ENCODE results near the gene THRAP3. TPM values are rescaled to one million over a fixed set of nuclear protein-coding genes. Genes with fewer than 3 reads are reported as not detected.

The THRAP3 gene
- total and polyA plus RNA-seq, 12 donors, result 22.8 to 109 (median 98.9) TPM

DNA sequence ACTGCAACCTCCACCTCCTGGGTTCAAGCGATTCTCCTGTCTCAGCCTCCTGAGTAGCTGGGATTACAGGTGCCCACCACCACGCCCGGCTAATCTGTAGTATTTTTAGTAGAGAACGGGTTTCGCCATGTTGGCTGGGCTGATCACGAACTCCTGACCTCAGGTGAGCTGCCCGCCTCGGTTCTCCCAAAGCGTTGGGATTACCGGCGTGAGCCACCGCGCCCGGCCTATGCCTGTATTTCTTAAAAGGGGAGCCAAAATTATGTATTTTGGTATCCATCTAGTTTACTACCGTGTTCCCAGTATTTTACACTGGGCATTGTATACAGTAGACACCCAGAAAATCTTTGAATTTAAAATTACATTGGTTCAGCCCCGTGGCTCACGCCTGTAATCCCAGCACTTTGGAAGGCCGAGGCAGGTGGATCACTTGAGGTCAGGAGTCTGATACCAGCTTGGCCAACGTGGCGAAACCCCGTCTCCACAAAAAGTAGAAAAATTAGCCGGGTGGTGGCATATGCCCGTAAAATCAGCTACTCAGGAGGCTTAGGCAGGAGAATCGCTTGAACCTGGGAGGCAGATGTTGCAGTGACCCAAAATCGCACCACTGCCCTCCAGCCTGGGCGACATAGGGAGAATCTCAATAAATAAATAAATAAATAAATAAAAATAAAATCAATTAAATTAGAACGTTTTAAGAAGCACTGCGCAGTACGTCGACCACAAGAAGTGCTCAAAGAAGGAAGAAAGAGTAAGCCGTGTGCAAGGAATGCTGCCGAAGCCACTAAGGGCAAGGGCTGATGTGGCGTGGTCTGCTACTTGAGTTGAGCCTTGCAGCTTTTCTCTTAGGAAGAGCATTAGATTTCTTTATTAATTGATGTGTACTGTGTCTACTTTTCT, 1.5 kb upstream of the THRAP3 start:
- DNase-seq, result no peak
- no peak for ATAC-seq
- WGBS, 2 donors, result 87 to 88% methylated on average over 33 of the region's 33 CpGs
- no peaks in the 10 kb centered on the region for H3K27me3 ChIP-seq
- H3K4me1 ChIP-seq, result peaks cover 3 to 40% (median 36%) of the 10 kb centered on the region in 9 donors
- H3K9me3 ChIP-seq, result no peaks in the 10 kb centered on the region
- H3K36me3 ChIP-seq, result peaks cover 0 to 18% (median 0%) of the 10 kb centered on the region in 9 donors
- H3K4me3 ChIP-seq, result peak overlapping the region in 9 of 10 donors; percentile 36 to 87 (median 70)
- TF ChIP-seq CTCF (IDR thresholded peaks at IDR 0.05), result no peak
- intact Hi-C loops (cut with DNase I), result loop anchor here (2.0 to 10.0 kb wide), 6 partner anchors 60 to 162 kb away; partner anchors contain the start of gene STK40 (in 1 of the 10)
- peak overlapping the region; percentile 85 to 99 (median 95) for H3K27ac ChIP-seq

- DNase-seq (no peak), ATAC-seq (peak in 3 of 8 donors; percentile 18 to 45 (median 22))
- Histone ChIP-seq H3K27me3 (no peaks in the 10 kb centered on the region), H3K4me1 (peaks cover 3 to 47% (median 41%) of the 10 kb centered on the region in 9 donors), H3K4me3 (peak overlapping the region; percentile 34 to 87 (median 66)), H3K36me3 (peaks cover 0 to 26% (median 0%) of the 10 kb centered on the region in 9 donors), H3K27ac (peak overlapping the region; percentile 85 to 99 (median 95)), H3K9me3 (no peaks in the 10 kb centered on the region)
- no peak for TF ChIP-seq CTCF (IDR thresholded peaks at IDR 0.05)
- WGBS, 2 donors, result 1 to 3% methylated on average over 16 of the region's 16 CpGs
- intact Hi-C loops (cut with DNase I), result loop anchor here (2.0 to 10.0 kb wide), 6 partner anchors 61 to 161 kb away; partner anchors contain the start of gene STK40 (in 1 of the 10)
Observed at GRCh38 chr1:36223381-36223995, 755 bp upstream of the THRAP3 start.

DNA sequence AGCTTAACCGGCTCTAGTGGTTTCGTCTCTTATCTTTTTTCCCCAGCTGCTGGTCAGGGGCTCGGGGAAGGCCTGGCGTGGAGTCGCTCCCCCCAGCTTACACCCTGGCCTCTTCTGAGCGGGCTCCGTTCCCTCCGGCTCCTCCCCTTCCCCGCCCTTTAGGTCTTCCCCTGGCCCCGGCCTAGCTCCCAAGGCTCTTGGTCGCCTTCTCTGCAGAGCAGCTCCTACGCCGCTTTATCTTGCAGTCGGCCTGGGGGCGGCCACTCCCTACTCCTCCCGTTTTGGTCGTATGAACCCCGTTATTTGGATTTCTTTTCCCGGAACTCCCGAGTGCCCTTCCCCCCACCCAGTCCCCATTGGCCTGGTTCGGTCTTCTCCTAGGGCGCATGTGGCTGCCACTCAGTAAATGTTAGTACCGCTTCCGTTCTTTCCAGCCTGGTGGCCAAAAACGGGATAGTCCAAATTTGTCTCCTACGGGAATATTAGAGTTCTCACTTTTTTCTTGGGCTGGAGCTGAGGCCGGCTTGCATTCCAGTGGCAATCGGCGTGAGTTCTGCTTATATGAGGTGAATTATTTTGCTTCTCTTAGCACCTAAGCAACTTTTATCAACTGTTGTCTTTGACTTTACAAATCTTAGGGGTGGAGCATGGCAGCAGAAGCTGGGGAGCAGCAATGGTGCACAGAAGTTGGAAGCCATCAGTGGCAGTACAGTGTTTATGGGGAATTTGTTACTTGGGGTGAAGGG, 467 bp downstream of the THRAP3 start:
- Histone ChIP-seq H3K4me1 (peaks cover 3 to 54% (median 45%) of the 10 kb centered on the region in 9 donors), H3K36me3 (peaks cover 0 to 38% (median 0%) of the 10 kb centered on the region in 9 donors), H3K4me3 (peak overlapping the region; percentile 63 to 88 (median 79)), H3K27ac (peak overlapping the region; percentile 82 to 99 (median 96)), H3K9me3 (no peaks in the 10 kb centered on the region), H3K27me3 (no peaks in the 10 kb centered on the region)
- peak; percentile 13 to 58 (median 48) for TF ChIP-seq CTCF (IDR thresholded peaks at IDR 0.05)
- ATAC-seq (peak; percentile 73 to 85 (median 79)), DNase-seq (peak; percentile 79 to 84)
- intact Hi-C loops (cut with DNase I), result loop anchor here (1.0 to 10.0 kb wide), 9 partner anchors 54 to 160 kb away; partner anchors contain the start of genes STK40 (in 1 of the 10) and TRAPPC3 (in 1 of the 10)
- WGBS, 2 donors, result 0% methylated on average over 26 to 29 of the region's 29 CpGs
